ENCODE measurements around the gene ERV3-1.
A peak's percentile ranks its signal among the peaks of the same experiment; 100 is the strongest.
"Not testable (repeated sequence)": the region's sequence is repeated elsewhere in the genome, so short reads cannot be mapped to it uniquely, and the experiment has no call there.

ERV3-1 gene, protein sequence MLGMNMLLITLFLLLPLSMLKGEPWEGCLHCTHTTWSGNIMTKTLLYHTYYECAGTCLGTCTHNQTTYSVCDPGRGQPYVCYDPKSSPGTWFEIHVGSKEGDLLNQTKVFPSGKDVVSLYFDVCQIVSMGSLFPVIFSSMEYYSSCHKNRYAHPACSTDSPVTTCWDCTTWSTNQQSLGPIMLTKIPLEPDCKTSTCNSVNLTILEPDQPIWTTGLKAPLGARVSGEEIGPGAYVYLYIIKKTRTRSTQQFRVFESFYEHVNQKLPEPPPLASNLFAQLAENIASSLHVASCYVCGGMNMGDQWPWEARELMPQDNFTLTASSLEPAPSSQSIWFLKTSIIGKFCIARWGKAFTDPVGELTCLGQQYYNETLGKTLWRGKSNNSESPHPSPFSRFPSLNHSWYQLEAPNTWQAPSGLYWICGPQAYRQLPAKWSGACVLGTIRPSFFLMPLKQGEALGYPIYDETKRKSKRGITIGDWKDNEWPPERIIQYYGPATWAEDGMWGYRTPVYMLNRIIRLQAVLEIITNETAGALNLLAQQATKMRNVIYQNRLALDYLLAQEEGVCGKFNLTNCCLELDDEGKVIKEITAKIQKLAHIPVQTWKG

DNA sequence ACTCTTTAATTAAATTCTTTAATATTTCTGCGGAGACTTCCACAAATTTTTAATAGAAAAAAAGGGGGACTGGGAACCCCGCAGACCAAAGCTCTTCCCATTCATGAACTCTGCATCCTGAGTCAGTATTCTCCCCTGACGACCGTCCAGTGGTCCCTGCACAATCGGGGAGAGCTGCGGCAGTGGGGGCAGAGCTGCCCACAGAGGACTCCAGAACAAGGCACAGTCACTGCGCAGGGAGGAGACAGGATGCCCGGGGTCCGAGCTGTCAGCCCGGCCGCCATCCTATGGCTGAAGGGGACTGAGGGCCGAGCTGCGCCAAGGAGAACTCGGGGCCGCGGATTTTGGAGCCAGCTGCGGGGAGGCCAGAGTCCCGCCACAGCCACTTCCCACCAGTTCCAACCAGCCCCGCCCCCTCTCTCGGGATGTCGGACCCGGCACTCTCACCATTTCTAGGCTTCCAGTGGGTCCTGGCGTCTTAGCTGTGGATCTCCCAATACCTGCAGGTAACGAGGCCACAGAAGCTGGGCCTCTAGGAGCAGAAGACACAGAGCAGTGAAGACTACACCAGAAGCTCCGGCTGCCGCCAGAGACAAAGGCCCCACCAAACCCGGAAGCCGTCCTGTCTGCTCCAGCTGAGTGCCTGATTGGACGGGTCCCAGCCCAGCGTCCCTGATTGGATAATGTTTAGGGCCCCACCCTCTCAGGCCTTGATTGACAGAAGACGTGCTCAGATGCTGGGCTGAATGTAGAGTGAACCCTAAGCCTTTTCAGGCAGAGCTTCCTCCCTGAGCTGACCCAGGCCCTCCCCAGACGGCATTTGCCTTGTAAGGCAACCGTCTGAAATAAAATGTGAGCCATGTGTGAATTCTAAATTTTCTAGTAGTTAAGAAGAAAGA is at the start of gene ERV3-1:
ERV3-1 (minus strand) TSS at position 594 of the 899 bp plus-strand sequence. CDS start 13,661 bp downstream, outside the sequence.
- DNase-seq (ENCODE audit: low spot score): peak; percentile 89

DNA sequence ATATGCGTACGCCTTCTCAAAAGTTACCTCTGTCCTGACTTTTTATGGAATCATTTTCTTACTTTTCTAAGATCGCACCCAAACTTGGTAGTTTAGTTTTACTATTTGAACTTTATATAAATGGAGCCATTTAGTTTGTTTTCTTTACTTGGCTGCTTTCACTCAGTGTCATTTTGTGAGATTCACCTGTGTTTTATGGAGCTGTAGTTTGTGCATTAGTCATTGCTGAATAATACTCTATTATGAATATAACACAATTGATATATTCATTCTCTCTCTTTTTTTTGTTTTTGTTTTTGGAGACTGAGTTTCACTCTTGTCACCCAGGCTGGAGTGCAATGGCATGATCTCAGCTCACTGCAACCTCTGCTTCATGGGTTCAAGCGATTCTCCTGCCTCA is 49.3 kb upstream of the ERV3-1 start:
- DNase-seq (ENCODE audit: low spot score): not testable (repeated sequence)

DNA sequence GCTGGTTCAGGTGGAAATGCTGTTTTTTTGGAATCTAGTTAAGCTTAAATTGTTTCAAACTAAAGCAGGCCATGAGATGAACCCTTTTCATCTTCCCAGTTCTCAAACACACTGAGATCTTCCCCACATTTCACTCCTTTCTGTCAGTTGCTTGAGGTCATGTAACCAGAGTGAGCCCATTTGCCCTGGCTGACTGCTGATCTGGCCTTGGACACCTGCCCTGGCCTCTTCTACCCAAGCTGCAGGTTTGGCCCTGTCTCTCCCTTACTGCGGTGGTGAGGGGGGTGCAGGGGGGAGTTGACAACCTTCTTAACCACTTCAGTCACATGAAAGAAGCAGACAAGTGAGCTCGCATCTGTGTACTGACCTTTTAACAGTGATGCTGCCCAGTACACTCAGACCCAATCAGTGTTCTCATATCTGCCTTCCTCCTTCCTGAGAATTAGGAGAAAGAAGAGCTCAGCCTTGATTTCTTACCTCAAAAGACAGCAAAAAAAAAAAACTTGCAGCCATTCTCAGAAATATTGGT is 48.0 kb upstream of the ERV3-1 start:
- DNase-seq (ENCODE audit: low spot score): not testable (repeated sequence)

DNA sequence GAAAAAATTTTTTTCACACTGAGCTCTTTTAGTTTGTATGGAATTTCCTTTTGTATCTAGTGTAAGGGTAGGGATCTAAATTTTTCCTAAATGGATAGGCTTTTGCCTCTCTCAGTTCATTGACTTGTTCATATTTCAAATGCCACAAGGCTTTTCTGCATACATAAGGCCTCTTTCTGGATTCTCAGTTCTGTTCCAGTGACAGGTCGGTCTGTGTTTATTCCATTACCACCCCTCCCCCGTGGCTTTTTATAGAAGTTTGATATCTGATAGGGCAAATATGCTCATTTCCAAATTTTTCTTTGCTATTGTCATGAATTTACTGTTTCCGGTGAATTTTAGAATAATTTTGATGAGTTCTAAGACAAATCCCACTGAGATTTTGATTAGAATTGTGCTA is 45.2 kb upstream of the ERV3-1 start:
- not testable (repeated sequence) for DNase-seq (ENCODE audit: low spot score)

DNA sequence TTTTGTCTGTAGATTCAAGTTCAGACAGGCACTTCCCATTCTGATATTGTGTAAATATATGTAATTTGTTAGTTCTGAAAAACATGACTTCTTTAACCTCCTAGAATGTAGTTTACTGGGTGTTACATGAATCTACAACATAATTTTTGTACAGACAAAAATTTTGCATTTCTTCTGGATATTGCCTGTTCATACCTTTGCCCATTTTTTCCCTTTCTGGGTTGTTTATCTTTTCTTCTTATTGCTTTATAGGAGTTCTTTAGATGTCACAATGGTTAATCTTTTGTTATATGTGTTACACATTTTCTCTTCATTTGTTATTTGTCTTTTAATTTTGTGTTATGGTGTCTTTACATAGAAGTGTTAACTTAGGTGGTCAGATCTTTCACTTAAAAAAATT is 44.7 kb upstream of the ERV3-1 start:
- DNase-seq (ENCODE audit: low spot score): not testable (repeated sequence)

DNA sequence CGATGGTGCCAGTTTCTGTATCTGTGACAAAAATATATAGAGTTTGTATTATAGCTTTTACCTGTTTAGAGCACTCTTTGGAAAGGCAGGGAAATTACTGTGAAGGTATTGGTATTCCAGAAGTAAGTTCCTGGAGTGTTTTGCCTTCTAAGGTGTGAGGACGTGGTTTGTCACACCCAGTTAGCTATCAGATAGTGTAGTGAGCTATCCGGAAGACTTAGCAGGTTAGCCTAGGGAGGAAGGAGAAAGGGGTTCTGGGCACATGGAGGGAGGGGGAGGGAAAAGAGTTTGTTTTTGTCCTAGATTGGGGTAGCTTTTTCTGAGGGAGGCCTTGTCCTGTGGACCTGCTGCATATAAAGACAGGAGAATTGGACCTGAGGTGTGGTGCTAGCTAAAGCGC is 39.8 kb upstream of the ERV3-1 start:
- not testable (repeated sequence) for DNase-seq (ENCODE audit: low spot score)

DNA sequence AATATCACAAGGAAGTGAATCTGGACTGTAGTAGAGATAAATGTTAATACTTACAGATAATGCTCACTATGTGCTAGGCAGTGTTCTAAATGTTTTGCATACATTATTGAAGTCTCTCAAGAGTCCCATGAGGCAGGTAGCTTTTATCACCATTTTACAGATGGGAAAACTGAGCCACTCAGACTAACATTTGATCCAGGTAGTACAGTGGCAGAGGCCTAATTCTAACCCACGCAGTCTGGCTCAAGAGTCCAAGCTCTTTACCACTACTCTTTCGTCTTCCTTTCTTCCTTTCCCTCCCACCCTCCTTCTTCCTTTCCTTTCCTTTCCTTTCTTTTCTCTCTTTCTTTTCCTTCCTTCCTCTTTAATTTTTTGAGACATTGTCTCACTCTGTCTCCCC is 39.1 kb upstream of the ERV3-1 start:
- not testable (repeated sequence) for DNase-seq (ENCODE audit: low spot score)

DNA sequence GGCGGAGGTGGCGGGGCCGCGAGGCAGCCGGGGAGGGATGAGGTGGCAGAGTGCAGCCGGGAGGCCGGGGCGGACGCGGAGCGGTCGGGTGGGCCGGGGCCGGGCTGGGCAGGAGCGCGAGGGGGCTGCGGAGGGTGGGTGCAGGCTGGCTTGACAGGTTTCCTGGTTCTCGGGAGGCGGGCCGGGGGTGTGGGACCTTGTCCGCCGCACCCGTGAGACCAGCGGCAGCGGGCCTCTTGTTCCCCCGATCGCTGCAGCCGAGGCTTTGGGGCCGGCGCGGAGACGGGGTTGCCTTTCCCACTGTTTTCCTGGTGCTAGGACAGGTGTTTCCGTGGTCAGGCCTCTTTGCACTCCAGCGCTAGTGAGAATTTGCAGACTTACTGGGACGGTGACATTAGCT is 32.3 kb upstream of the ERV3-1 start:
- not testable (repeated sequence) for DNase-seq (ENCODE audit: low spot score)

DNA sequence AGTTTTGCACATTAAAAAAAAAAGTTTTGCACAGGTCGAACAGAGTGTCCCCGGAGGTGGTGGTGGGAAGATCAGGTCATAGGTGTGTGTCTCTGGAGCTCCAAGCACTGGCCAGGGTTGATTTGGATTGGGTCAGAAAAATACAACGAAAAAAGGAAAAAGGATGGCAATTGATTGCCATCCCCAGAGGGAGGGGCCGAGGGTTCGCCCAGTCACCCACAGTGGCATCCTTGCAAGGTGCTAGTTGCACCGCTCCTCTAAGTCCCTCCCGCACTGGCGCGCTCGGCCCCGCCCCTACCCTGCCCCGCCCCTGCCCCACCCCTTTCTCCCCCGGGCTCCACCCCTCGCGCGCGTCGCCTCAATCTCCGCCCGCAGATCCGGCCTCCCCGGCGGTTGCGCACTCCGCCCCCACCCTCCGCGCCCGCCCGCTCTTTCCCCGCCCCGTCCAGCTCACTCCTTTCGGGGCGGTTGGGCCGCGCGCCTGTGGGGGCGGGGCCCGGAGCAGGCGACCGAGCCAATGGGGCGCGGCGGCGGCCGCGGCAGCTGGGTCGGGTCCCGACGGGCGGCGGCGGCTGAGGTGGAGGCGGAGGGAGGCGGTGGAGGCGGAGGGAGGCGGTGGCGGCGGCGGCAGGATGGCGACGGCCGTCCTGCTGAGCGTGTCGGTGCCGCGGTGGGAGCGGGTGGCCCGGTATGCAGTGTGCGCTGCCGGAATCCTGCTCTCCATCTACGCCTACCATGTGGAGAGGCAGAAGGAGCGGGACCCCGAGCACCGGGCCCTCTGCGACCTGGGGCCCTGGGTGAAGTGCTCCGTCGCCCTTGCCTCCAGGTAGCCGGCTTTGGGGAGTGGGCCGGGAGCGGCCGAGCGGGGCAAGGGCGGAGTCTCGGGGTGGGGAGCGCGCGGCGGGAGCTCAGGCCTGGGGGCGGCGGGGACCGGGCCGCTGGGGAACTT is 31.5 kb upstream of the ERV3-1 start:
- peak; percentile 83 for DNase-seq (ENCODE audit: low spot score)

DNA sequence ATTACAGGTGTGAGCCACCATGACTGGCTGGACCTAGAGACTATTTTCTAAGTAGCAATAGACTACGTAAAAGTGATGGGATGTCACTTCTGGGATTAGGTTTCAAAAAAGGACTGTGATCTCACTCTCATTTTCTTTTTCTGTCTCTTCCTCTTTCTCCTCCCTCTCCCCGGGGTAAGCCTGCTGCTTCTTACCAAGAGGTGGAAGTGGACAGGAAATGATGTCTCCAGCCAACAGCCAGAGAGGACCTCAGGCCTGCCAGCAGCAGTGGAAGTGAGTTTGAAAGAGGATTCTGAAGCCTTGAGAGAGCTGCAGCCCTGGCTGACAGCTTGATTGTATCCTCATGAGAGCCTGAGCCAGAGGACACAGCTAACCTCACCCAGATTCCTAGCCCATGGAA is 30.0 kb upstream of the ERV3-1 start:
- DNase-seq (ENCODE audit: low spot score): not testable (repeated sequence)

DNA sequence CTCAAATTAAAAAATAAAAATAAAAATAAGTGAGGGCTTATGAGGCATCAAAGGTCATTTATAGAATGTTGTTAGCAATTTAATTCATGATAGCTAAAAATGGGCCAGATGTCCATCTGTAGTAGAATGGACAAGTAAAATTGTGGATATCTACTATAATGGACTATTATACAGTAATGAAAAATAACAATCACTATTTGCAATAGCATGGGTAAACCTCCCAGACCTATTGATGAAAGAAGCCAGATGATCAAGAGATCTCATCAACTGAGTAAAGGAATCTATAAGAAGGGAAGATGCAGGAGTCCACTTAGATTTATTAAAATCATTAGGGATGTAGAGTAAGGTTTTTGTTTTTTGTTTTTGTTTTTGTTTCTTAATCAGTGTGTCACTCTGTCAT is 29.0 kb upstream of the ERV3-1 start:
- not testable (repeated sequence) for DNase-seq (ENCODE audit: low spot score)

DNA sequence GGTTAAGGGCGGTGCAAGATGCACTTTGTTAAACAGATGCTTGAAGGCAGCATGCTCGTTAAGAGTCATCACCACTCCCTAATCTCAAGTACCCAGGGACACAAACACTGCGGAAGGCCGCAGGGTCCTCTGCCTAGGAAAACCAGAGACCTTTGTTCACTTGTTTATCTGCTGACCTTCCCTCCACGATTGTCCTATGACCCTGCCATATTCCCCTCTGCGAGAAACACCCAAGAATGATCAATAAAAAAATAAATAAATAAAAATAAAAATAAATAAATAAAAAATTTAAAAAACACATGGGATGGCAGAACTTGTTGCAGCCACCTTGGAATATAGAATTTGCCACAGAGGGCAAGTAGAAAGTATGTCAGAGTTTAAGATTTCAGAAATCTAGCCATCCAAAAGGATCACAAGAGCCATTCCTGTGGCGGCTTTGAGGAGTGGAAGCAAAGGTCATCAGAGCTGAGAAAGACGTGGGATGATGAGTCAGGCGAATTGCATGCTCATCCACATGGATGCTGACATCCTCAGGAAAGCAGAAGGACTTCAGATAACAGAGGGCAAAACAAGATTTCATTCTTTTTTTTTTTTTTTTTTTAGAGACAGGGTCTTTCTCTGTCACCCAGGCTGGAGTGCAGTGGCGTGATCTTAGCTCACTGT is 27.8 kb upstream of the ERV3-1 start:
- DNase-seq (ENCODE audit: low spot score): peak; percentile 13

DNA sequence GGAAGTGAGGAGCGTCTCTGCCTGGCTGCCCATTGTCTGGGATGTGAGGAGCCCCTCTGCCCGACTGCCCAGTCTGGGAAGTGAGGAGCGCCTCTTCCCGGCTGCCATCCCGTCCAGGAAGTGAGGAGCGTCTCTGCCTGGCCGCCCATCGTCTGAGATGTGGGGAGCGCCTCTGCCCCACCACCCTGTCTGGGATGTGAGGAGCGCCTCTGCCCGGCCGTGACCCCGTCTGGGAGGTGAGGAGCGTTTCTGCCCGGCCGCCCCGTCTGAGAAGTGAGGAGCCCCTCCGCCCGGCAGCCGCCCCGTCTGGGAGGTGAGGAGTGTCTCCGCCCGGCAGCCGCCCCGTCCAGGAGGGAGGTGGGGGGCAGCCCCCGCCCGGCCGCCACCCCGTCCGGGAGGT is 26.9 kb upstream of the ERV3-1 start:
- not testable (repeated sequence) for DNase-seq (ENCODE audit: low spot score)

DNA sequence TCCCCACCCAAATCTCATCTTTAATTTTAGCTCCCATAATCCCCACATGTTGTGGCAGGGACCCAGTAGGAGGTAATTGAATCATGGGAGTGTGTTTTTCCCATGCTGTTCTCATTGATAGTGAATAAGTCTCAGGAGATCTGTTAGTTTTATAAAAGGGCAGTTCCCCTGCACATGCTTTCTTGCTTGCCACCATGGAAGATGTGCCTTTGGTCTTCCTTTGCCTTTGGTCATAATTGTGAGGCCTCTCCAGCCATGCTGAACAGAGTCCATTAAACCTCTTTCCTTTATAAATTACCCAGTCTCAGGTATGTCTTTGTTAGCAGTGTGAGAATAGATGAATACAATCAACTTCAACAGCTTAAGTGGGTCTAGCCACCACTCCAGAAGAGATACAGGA is 18.5 kb upstream of the ERV3-1 start:
- not testable (repeated sequence) for DNase-seq (ENCODE audit: low spot score)

DNA sequence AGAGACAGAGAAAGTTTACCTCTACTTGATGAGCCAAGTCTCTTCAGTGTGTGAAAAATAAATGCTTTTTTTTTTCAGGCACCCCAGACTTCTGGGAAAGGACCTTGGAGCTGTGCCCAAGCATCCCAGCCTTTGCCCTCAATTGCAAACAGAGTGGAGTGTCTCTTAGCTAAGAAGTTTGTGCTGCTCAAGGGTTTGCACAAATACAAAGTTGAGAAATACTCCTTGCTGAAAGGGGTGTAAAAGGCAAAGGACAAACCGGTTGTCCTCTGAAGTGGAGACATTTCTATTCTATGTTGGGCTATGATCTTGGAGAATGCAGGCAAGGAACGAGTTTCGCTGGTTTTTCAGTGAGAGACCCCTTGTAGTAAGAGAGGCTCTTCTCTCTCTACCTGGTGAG is 14.5 kb upstream of the ERV3-1 start:
- not testable (repeated sequence) for DNase-seq (ENCODE audit: low spot score)

DNA sequence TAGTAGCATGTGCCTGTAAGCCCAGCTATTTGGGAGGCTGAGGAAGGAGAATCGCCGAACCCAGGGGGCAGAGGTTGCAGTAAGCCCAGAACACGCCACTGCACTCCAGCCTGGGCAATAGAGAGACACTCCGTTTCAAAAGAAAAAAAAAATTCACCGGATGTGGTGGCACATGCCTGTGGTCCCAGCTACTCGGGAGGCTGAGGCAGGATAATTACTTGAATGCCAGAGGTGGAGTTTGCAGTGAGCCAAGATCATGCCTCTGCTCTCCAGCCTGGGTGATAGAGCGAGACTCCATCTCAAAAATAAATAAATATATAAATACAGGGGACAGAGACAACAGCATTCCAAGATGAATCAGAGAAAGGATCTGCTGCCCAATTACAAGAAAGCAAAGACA is 3.4 kb upstream of the ERV3-1 start:
- not testable (repeated sequence) for DNase-seq (ENCODE audit: low spot score)

DNA sequence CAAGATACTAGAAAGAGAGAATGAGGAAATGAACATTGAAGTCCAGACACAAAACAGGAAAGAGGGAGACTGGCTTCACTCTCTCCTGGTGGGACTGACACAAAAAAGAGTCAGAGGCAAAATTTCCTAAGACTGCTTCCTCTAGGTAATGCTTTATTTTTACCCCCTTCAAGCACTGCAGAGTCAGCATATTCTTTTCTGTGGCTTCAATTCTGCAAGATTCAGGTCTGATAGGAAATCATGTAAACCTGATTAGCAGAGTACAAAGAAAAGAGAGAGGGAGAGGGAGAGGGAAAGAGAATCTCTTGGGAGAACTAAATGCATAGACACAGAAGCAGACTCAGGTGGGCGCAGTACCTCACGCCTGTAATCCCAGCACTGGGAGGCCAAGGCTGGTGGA is 2.9 kb upstream of the ERV3-1 start:
- not testable (repeated sequence) for DNase-seq (ENCODE audit: low spot score)

DNA sequence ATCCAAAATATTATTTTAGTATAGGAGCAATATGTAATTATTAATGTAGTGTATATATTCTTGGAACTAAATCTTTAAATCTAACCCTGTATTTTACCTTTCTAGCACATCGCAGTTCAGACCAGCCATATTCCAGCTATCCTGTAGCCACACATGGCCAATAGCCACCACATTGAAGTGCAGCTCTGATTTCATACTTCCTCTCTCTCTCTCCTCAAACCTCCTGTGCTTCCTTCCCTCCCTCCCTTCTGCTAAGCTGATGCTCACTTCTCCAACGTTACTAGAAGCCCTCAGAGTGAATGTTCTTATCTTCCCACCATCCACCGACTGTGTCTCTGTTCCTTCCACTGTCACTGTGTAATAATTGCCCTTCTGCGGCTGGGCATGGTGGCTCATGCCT is 549 bp upstream of the ERV3-1 start:
- not testable (repeated sequence) for DNase-seq (ENCODE audit: low spot score)

DNA sequence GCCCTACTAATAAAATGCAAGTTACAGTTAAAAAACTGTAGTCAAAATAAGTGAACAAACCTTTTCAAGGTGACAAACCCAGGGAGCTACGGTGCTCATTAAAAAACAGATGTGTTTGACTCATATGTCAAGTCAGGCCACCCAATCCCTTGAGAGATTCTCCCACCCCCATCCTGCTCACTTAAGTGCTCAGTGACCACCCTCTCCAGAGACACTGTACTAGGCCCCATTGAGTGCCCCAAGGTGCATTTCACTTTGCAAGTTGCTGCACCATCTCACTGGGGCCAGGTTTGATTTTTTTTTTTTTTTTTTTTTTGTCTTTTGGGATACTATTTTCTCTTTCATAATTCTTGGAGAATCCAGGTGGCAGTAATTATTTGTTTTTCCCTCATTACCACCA is 1.9 kb downstream of the ERV3-1 start:
- DNase-seq (ENCODE audit: low spot score): no peak

DNA sequence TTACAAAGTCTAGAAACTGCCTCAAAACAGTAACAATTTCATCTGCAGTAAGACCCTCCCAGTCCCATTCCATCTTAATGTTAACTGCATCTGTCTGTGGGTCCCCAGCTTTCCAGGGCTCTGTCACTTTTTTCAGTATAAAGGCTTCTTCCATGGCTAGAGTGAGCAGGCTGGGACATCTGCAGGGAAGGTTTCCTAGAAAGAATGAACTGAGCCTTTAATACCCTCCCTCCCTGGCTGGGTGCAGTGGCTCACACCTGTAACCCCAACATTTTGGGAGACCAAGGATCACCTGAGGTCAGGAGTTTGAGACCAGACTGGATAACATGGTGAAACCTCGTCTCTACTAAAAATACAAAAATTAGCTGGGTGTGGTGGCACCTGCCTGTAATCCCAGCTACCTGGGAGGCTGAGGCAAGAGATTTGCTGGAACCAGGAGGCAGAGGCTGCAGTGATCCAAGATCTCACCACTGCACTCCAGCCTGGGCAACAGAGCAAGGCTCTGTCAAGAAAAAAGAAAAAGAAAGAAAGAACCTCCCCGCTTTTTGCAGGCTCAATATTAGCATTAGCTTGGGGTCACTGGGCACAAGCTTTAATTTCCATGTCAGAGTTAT is 3.4 kb downstream of the ERV3-1 start:
- no peak for DNase-seq (ENCODE audit: low spot score)

Measured in COLO829 (cell line).